PC-9 (cell line): ENCODE data around the gene SH3RF3. TPM values are rescaled to one million over a fixed set of nuclear protein-coding genes. Genes with fewer than 3 reads are reported as not detected.

ENCODE experiments used
- BruUV-seq: library from RNA; stranded (reverse); fragments of 400-500 nt; replicated peaks from 2 replicates; lab custom pipeline; 2021; lab: Mats Ljungman, UMichigan
- CTCF ChIA-PET: fragments of 300-600 bp; sonication (Branson Sonifier 250); formaldehyde crosslinking; loops from one replicate; lab custom pipeline; 2022; ENCODE audit warnings: antibody characterized with exemption; lab: Charles Lee
- POLR2A ChIA-PET: fragments of 300-600 bp; sonication (Branson Sonifier 250); formaldehyde crosslinking; loops from one replicate; lab custom pipeline; 2022; ENCODE audit warnings: antibody characterized with exemption; ENCODE audit not compliant: unreplicated experiment; lab: Charles Lee
- DNase-seq, 2 experiments: peaks; one replicate each; pipeline versions ENCODE4 v3.0.0 to v3.0.0-alpha.2; 2015 to 2022; ENCODE audit warnings: mixed read lengths in 1 of 2
- H2AFZ ChIP-seq: fragments of 200-600 bp; sonication (generic); 2 replicates; pipeline ENCODE4 v1.8.1; 2017; ENCODE audit warnings: antibody characterized with exemption
- H3F3A ChIP-seq: fragments of 200-600 bp; sonication (generic); 2 replicates; pipeline ENCODE4 v1.8.1; 2017; ENCODE audit warnings: antibody characterized with exemption, mild to moderate bottlenecking, low read depth; ENCODE audit not compliant: insufficient read depth
- H3K27ac ChIP-seq: fragments of 200-600 bp; sonication (generic); 2 replicates; pipeline ENCODE4 v1.6.1; 2016; ENCODE audit warnings: mixed run types
- H3K27me3 ChIP-seq: fragments of 200-600 bp; sonication (generic); 2 replicates; pipeline ENCODE4 v1.6.1; 2016; ENCODE audit warnings: low read depth, mixed run types; ENCODE audit not compliant: insufficient read depth
- H3K36me3 ChIP-seq: fragments of 200-600 bp; sonication (generic); 2 replicates; pipeline ENCODE4 v1.6.1; 2016; ENCODE audit warnings: low read depth, mixed run types
- H3K4me1 ChIP-seq: fragments of 200-600 bp; sonication (generic); replicated peaks from 2 replicates; pipeline ENCODE4 v1.6.1; 2016; ENCODE audit warnings: mixed run types; ENCODE audit not compliant: insufficient read depth
- H3K4me2 ChIP-seq: fragments of 200-600 bp; sonication (generic); 2 replicates; pipeline ENCODE4 v1.6.1; 2017; ENCODE audit warnings: mixed run types
- H3K4me3 ChIP-seq: fragments of 200-600 bp; sonication (generic); 2 replicates; pipeline ENCODE4 v1.6.1; 2016; ENCODE audit warnings: mixed run types
- H3K79me2 ChIP-seq: fragments of 200-600 bp; sonication (generic); 2 replicates; pipeline ENCODE4 v1.6.1; 2017; ENCODE audit warnings: low read depth, mixed run types
- H3K9me2 ChIP-seq: fragments of 200-600 bp; sonication (generic); 2 replicates; pipeline ENCODE4 v1.8.1; 2017; ENCODE audit warnings: mild to moderate bottlenecking; ENCODE audit not compliant: insufficient read depth
- H3K9me3 ChIP-seq: fragments of 200-600 bp; sonication (generic); 2 replicates; pipeline ENCODE4 v1.8.1; 2016; ENCODE audit warnings: low read depth; ENCODE audit not compliant: insufficient read depth
- H4K20me1 ChIP-seq: fragments of 200-600 bp; sonication (generic); 2 replicates; pipeline ENCODE4 v1.8.1; 2017; ENCODE audit not compliant: insufficient read depth
- EZH2 ChIP-seq: fragments of 200-600 bp; sonication (generic); IDR thresholded peaks from 2 replicates; pipeline ENCODE4 v1.8.0; 2017; ENCODE audit warnings: antibody characterized with exemption, low read depth
- intact Hi-C: fragments of 100-400 bp; cut with micrococcal nuclease; formaldehyde crosslinking; loops from one replicate; pipeline ENCODE4 v1.10.0; 2022; ENCODE audit not compliant: unreplicated experiment
- total RNA-seq: library from RNA; stranded (reverse); gene quantifications from 2 replicates; pipeline ENCODE4 v1.2.3, GENCODE V29; 2021
- TF ChIP-seq, protein P1 (sequence below): fragments of 200-600 bp; sonication (generic); conservative IDR thresholded peaks from 2 replicates; pipeline ENCODE4 v1.6.1; 2017; ENCODE audit warnings: mixed run types, antibody characterized with exemption, mild to moderate bottlenecking, moderate library complexity

The SH3RF3 gene
- total RNA-seq, 1 experiment from 2014 or later = 6.1 TPM

DNA sequence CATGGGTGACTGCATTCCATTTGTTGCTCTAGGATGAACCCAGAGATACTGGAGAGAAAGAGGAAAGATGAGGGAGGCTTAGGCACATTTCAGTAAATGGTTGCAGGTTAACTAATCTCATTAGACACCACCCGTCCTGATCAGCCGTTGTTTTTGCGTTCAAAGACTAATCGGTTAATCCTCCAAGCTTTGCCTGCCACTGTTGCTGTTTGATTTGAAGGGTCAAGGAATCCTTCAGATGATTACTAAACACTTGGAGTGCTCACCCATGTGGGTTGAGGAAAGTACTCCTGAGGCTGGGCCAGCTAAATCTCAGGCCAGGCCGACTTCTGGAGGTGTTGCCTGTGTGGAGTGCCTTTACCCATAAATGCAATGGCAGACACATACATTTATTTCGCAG lies 8.6 kb downstream of the SH3RF3 start:
- Histone ChIP-seq H3K4me2 (no peak overlapping the region), H4K20me1 (peaks cover 66% of the 10 kb centered on the region), H3K9me3 (no peaks in the 10 kb centered on the region), H3K4me1 (peaks cover 5% of the 10 kb centered on the region), H3K27me3 (no peaks in the 10 kb centered on the region), H3K36me3 (no peaks in the 10 kb centered on the region), H3K79me2 (peaks cover 92% of the 10 kb centered on the region), H3K4me3 (no peak overlapping the region), H2AFZ (no peak overlapping the region), H3F3A (no peaks in the 10 kb centered on the region), H3K9me2 (no peaks in the 10 kb centered on the region), H3K27ac (no peak overlapping the region)
- TF ChIP-seq, protein P1, sequence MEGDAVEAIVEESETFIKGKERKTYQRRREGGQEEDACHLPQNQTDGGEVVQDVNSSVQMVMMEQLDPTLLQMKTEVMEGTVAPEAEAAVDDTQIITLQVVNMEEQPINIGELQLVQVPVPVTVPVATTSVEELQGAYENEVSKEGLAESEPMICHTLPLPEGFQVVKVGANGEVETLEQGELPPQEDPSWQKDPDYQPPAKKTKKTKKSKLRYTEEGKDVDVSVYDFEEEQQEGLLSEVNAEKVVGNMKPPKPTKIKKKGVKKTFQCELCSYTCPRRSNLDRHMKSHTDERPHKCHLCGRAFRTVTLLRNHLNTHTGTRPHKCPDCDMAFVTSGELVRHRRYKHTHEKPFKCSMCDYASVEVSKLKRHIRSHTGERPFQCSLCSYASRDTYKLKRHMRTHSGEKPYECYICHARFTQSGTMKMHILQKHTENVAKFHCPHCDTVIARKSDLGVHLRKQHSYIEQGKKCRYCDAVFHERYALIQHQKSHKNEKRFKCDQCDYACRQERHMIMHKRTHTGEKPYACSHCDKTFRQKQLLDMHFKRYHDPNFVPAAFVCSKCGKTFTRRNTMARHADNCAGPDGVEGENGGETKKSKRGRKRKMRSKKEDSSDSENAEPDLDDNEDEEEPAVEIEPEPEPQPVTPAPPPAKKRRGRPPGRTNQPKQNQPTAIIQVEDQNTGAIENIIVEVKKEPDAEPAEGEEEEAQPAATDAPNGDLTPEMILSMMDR = no peak
- TF ChIP-seq EZH2 = no peak
- POLR2A ChIA-PET = no interaction called here
- no TSS peak for BruUV-seq
- intact Hi-C loops = no loop called here
- CTCF ChIA-PET = no interaction called here
- DNase-seq = no peak

DNA sequence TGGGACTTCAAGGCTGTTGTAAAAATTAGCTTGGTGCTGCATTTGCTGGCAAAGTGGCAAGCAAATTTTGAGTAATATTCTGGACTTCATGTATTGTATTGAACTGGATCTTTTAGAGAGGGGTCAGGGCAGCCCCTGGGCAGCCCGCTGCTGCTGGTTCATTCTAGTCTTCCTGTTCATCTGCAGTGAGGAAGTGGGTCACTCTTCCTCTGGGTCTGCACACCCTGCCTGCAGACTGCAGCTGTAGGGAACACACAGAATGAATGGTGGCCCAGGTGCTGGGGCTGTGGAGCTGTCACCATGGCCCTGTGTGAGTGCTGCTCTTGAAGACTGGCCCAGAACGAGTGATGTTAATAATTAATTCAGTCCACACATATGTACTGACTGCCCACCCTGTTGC lies 9.4 kb downstream of the SH3RF3 start:
- H3K4me2 ChIP-seq = no peak overlapping the region
- peaks cover 68% of the 10 kb centered on the region for H4K20me1 ChIP-seq
- H3K79me2 ChIP-seq = peaks cover 88% of the 10 kb centered on the region
- ChIA-PET CTCF (no interaction called here), POLR2A (no interaction called here)
- no peaks in the 10 kb centered on the region for H3K9me3 ChIP-seq
- no peak overlapping the region for H2AFZ ChIP-seq
- intact Hi-C loops = no loop called here
- no peak overlapping the region for H3K27ac ChIP-seq
- no peaks in the 10 kb centered on the region; the same call in 1 of the 2 replicates for H3K4me1 ChIP-seq
- no peaks in the 10 kb centered on the region for H3F3A ChIP-seq
- no peak for DNase-seq
- TF ChIP-seq EZH2 = no peak
- TF ChIP-seq, protein P1 = no peak
- H3K36me3 ChIP-seq = no peaks in the 10 kb centered on the region
- no peak overlapping the region for H3K4me3 ChIP-seq
- BruUV-seq = no TSS peak
- H3K27me3 ChIP-seq = no peaks in the 10 kb centered on the region
- H3K9me2 ChIP-seq = no peaks in the 10 kb centered on the region

DNA sequence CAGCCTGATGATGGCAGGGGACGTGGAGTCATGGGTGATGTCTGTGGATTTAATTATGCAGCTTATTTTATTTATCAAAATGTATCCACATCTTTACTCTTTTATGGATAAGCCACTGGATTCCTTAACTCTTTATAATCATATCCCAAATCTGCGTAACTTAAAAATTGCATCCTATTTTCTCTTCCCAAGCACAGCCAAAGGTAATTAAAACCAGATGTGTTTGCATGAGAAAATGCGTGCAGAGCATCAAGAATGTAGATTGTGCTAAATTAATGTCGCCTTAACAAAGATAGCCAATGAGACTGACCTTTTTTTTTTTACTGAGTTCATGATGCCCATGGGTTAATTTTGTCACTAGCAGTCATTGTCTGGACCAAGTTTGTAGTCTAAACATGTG lies 10.0 kb downstream of the SH3RF3 start:
- peaks cover 67% of the 10 kb centered on the region for H4K20me1 ChIP-seq
- no peak overlapping the region for H3K4me3 ChIP-seq
- H3K4me2 ChIP-seq = no peak overlapping the region
- H3K79me2 ChIP-seq = peaks cover 84% of the 10 kb centered on the region
- intact Hi-C loops = no loop called here
- no peak for DNase-seq
- ChIA-PET CTCF (no interaction called here), POLR2A (no interaction called here)
- H3K9me2 ChIP-seq = no peaks in the 10 kb centered on the region
- no peak for TF ChIP-seq EZH2
- TF ChIP-seq, protein P1 = no peak
- no peaks in the 10 kb centered on the region for H3K4me1 ChIP-seq
- H3K36me3 ChIP-seq = no peaks in the 10 kb centered on the region
- H3K27me3 ChIP-seq = no peaks in the 10 kb centered on the region
- H3K9me3 ChIP-seq = no peaks in the 10 kb centered on the region
- H2AFZ ChIP-seq = no peak overlapping the region
- BruUV-seq = no TSS peak
- no peaks in the 10 kb centered on the region for H3F3A ChIP-seq
- H3K27ac ChIP-seq = no peak overlapping the region
